Osteocyte (in vitro differentiated cells): ENCODE measurements around the gene B4GALNT3. TPM values are rescaled to one million over a fixed set of nuclear protein-coding genes. Genes with fewer than 3 reads are reported as not detected.

Experiments used
- DNase-seq: peaks from one replicate; pipeline ENCODE4 v3.0.0; 2021; ENCODE audit warnings: mixed read lengths; ENCODE audit not compliant: unreplicated experiment; ENCODE audit errors: extremely low spot score
- H3K27ac Mint-ChIP-seq: one replicate; pipeline ENCODE4 v1.8.0; 2021; ENCODE audit warnings: mild to moderate bottlenecking, mixed read lengths; ENCODE audit not compliant: unreplicated experiment
- H3K27me3 Mint-ChIP-seq: one replicate; pipeline ENCODE4 v1.8.0; 2021; ENCODE audit warnings: mixed read lengths; ENCODE audit not compliant: unreplicated experiment
- H3K36me3 Mint-ChIP-seq: one replicate; pipeline ENCODE4 v1.8.0; 2021; ENCODE audit warnings: mixed read lengths; ENCODE audit not compliant: unreplicated experiment
- H3K4me1 Mint-ChIP-seq: one replicate; pipeline ENCODE4 v1.8.0; 2021; ENCODE audit warnings: mixed read lengths; ENCODE audit not compliant: unreplicated experiment
- H3K4me3 Mint-ChIP-seq: one replicate; pipeline ENCODE4 v1.8.0; 2021; ENCODE audit warnings: mild to moderate bottlenecking, moderate library complexity, mixed read lengths; ENCODE audit not compliant: unreplicated experiment
- H3K9me3 Mint-ChIP-seq: one replicate; pipeline ENCODE4 v1.8.0; 2021; ENCODE audit warnings: mixed read lengths; ENCODE audit not compliant: unreplicated experiment
- CTCF ChIP-seq: fragments of 200-600 bp; sonication (generic); IDR thresholded peaks from 2 replicates; pipeline ENCODE4 v1.5.0; 2021; ENCODE audit warnings: antibody characterized with exemption, mild to moderate bottlenecking, moderate library complexity
- total RNA-seq: library from RNA; stranded (reverse); gene quantifications from 2 replicates; pipeline ENCODE4 v1.2.1, GENCODE V29; 2021

Gene B4GALNT3
- total RNA-seq, 1 donor from 2014 or later, result 0.27 TPM

GRCh38 chr12:561908-562593 lies 102.3 kb downstream of the B4GALNT3 start:
- H3K27ac Mint-ChIP-seq, result no peak overlapping the region
- TF ChIP-seq CTCF, result no peak
- DNase-seq, result no peak
- H3K36me3 Mint-ChIP-seq, result no peaks in the 10 kb centered on the region
- no peaks in the 10 kb centered on the region for H3K9me3 Mint-ChIP-seq
- peaks cover 32% of the 10 kb centered on the region for H3K27me3 Mint-ChIP-seq
- H3K4me1 Mint-ChIP-seq, result no peaks in the 10 kb centered on the region
- H3K4me3 Mint-ChIP-seq, result no peak overlapping the region

DNA sequence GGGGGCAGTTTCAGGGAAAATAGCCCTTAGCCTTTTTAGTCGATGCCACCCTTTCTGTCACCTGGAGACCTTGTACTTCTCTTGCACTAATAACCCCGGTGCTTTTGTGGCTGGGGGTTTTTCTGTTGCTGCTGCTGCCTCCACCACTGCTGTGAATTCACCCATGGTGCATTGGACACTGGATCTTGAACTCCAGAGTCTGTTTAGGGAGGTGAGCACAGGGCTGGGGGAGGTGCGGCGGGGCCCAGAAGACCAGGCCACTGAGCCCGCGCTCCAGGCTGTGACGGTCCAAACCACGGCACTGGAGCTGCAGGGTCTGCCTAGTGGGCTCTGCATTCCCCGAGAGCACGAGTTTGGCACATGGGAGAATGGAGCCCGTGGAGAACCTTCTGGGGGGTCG lies 102.9 kb downstream of the B4GALNT3 start:
- no peak overlapping the region for H3K4me3 Mint-ChIP-seq
- no peaks in the 10 kb centered on the region for H3K36me3 Mint-ChIP-seq
- DNase-seq, result no peak

GRCh38 chr12:563250-563781 lies 103.6 kb downstream of the B4GALNT3 start:
- no peaks in the 10 kb centered on the region for H3K4me1 Mint-ChIP-seq
- H3K27ac Mint-ChIP-seq, result no peak overlapping the region
- TF ChIP-seq CTCF, result no peak
- DNase-seq, result no peak
- H3K4me3 Mint-ChIP-seq, result no peak overlapping the region
- H3K27me3 Mint-ChIP-seq, result peaks cover 21% of the 10 kb centered on the region
- H3K9me3 Mint-ChIP-seq, result no peaks in the 10 kb centered on the region
- H3K36me3 Mint-ChIP-seq, result no peaks in the 10 kb centered on the region

More for the DNA sequence above, 102.9 kb downstream of the B4GALNT3 start:
- H3K27me3 Mint-ChIP-seq, result peaks cover 27% of the 10 kb centered on the region
- no peaks in the 10 kb centered on the region for H3K4me1 Mint-ChIP-seq
- H3K9me3 Mint-ChIP-seq, result no peaks in the 10 kb centered on the region
- no peak for TF ChIP-seq CTCF
- no peak overlapping the region for H3K27ac Mint-ChIP-seq

DNA sequence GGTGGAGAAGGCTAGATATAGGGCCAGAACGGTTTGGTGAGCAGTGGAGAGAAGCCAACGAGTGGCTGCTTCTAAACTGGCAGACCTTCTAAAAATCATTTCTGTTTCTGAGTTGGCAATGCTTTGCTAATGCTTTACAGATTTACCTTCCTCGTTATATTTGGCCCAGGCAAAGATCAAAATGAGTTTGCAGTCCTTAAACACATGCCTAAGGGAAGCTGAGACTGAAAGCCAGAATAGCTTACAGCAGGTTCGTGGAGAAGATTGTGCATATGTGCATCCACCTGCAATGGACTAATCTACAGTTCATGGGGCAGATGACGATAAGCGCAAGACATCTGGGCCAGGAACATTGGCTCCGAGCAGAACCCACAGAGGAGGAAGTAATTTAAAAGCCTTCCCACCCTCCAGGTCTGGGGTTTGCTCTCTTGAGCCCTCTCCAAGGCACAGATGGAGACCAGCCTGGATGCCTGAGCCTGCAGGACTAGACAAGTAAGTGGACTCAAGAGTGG lies 104.1 kb downstream of the B4GALNT3 start:
- H3K27me3 Mint-ChIP-seq, result peaks cover 16% of the 10 kb centered on the region
- no peak for TF ChIP-seq CTCF

GRCh38 chr12:565161-565560 lies 105.4 kb downstream of the B4GALNT3 start:
- Mint-ChIP-seq H3K4me1 (peaks cover 6% of the 10 kb centered on the region), H3K9me3 (no peaks in the 10 kb centered on the region), H3K27me3 (peaks cover 3% of the 10 kb centered on the region), H3K27ac (no peak overlapping the region), H3K4me3 (no peak overlapping the region), H3K36me3 (no peaks in the 10 kb centered on the region)
- no peak for DNase-seq
- no peak for TF ChIP-seq CTCF

More for the DNA sequence above, 104.1 kb downstream of the B4GALNT3 start:
- Mint-ChIP-seq H3K4me1 (no peaks in the 10 kb centered on the region), H3K27ac (no peak overlapping the region), H3K36me3 (no peaks in the 10 kb centered on the region), H3K4me3 (no peak overlapping the region), H3K9me3 (no peaks in the 10 kb centered on the region)
- no peak for DNase-seq
